HUDEP-2 (cell line): ENCODE results near the gene MAP2K6.
"Not testable (repeated sequence)": the region's sequence is repeated elsewhere in the genome, so short reads cannot be mapped to it uniquely, and the experiment has no call there.

Source experiments
- DNase-seq, 76 experiments: peaks; one replicate each; lab custom pipeline; 2025; ENCODE audit not compliant: unreplicated experiment in 76 of 76; lab: John Stamatoyannopoulos, UW

Gene MAP2K6

DNA sequence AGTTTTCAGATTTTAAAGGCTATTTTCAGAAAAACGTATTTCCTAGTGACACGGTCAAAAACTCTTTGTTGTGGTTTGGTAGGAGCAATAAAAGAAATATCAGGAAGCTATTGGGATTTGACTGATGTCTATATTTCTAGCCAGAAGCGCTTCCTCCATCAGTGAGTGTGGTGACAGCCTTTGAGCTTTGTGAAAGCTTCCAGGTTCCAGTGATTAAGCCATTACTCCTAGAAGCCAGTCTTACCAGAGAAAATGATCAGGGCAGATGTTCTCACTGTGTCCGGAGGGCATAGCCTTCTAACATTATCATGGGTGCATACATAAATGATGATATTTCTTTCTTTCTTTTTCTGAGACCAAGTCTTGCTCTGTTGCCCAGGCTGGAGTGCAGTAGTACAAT, 39.6 kb downstream of the MAP2K6 start:
- no peak for DNase-seq

DNA sequence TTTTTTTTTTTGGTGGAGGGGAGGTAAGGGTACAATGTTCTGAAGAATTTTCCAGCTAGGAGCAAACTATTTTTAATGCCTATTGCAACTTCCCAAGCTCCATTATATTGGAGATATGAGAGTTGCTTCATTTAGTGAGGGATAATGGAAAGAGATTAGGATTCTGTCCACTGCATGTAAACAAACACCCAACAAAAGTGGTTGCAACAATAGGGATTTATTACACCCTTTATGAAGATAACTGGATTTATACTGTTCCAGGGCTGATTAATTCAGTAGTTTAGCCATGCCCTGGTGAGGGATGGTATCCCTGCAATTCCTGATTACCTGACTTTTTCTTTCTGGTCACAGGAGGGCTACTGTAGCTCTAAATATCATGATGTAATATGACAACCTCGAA, 40.5 kb downstream of the MAP2K6 start:
- no peak for DNase-seq

DNA sequence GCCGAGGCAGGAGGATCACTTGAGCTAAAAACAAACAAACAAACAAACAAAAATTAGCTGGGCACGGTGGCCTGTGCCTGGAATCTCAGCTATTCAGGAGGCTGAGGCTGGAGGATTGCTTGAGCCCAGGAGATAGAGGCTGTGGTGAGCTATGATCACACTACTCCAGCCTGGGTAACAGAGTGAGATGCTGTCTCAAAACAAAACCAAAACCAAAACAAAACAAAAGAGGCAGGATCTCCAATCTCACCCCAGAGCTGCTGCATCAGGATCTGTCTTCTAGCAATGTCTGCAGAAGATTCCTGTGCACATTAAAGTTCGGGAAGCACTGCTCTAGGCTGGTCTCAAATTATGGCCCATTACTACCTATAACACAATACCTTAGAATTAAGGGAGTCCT, 43.1 kb downstream of the MAP2K6 start:
- DNase-seq = no peak

GRCh38 chr17:69460963-69461922, 46.7 kb downstream of the MAP2K6 start:
- no peak for DNase-seq

DNA sequence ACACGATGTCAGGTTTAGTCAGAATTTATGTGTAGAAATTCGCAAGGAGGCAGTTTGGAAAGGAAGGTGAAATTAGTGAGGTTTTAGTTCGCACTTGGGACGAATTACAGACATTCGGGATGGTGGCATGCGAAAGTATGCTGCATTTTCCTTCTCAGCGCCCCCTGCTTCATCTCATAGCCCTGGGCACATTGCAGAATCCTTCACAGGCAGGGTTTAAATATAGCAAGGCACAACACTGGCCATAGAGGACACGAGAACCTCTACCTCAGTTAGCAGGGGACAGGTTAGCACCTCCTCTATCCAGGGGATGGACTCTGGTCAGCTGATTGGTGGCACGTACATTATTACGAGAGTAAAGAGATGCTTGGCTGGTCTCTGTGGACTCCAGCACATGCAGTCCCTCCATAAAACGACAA, 47.5 kb downstream of the MAP2K6 start:
- DNase-seq = no peak

DNA sequence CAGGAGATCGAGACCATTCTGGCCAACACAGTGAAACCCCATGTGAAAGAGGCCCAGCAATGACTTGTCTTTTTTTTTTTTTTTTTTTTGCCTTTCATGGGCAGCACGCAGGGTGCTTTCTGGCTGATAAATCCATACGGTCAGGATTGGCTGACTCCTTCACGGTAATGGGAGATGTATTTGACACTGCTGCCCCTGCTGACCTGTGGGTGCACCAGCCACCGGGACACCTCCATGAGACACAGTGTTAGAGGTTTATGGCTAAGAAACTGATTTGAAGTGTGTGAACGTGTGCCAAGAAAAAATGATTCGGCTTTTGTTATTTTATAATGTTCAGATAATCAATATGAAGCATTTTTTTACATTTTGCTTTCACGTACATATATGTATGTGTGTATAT, 48.4 kb downstream of the MAP2K6 start:
- DNase-seq = no peak

GRCh38 chr17:69466451-69466850, 52.0 kb downstream of the MAP2K6 start:
- no peak for DNase-seq

- no peak for DNase-seq
These were observed 52.6 kb downstream of the MAP2K6 start for GRCh38 chr17:69466905-69467667.

- DNase-seq = no peak
These were observed 53.7 kb downstream of the MAP2K6 start for GRCh38 chr17:69468207-69468606.

DNA sequence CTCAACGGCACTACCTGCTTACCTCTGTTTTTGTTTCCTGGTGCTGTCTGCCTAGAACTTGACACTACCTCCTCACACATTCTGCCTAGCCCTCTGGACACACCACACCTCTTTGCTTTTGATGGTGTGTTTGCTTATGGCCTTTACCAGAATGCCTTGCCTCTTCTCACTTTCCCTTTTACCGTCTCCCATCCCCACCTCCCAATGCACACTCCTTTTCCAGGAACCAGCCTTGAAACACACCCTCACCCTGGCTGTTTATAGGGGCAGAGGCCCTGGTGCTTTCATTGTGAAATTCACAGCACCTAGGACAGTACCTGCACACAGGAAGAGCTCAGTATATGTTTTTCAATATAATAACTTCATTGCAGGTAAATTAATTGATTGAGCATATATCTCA, 56.2 kb downstream of the MAP2K6 start:
- no peak for DNase-seq

DNA sequence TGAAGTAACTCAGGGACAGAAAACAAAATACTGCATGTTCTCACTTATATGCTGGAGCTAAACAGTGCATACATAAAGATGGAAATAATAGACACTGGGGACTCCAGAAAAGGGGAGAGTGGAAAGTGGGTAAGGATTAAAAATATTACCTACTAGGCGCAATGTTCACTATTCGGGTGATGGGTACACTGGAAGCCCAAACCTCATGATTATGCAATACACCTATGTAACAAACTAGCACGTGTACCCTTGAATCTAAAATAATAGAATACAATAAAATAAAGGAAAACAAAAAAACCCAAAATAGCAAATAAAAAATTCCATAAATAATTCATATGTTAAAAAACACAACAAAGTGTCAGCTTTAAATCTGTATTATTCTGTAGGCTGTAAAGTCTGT, 56.9 kb downstream of the MAP2K6 start:
- no peak for DNase-seq

GRCh38 chr17:69473841-69474831, 59.6 kb downstream of the MAP2K6 start:
- no peak for DNase-seq

- no peak for DNase-seq
These were observed 62.9 kb downstream of the MAP2K6 start for GRCh38 chr17:69477204-69477902.

DNA sequence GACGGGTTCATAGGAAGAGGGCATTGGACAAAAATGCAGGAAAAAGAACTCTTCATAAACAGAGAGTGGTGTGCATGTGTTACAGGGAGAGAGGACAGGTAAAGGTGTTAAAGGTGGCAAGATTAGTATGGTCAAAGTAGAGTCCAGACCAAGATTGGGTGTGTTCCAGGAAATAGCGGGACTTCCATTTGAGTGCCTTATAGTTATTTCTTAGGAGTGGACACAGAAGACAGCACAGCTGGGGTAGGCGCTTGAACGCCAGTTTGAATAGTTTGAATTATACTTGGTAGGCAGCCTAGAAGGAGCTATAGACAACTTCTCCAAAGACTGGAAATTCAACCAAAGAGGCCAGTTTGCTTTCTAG, 63.4 kb downstream of the MAP2K6 start:
- no peak for DNase-seq

- no peak for DNase-seq
These were observed 64.4 kb downstream of the MAP2K6 start for GRCh38 chr17:69478916-69479315.

- not testable (repeated sequence) for DNase-seq
These were observed 65.3 kb downstream of the MAP2K6 start for GRCh38 chr17:69479756-69480155.

GRCh38 chr17:69480245-69480644, 65.7 kb downstream of the MAP2K6 start:
- no peak for DNase-seq

DNA sequence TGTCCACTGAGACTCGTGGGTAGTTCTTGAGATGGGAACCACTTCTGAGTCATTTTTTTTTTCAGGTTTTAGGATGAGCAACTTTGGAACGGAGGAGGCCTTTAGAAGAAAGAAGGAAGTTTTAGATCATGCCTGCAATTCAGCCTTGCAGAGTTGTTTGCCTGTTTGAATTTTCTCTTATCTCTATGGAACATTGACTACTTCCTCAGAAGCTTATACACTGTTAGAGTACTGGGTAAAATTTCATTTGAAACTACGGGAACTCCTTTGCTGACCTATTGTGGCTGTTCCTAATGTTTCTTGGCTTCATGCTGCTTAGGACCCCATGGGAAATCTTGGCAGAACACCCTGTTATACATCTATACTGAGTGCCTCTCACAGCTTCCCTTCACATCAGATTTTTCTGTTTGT, 70.8 kb downstream of the MAP2K6 start:
- DNase-seq = no peak

GRCh38 chr17:69485901-69486643, 71.6 kb downstream of the MAP2K6 start:
- no peak for DNase-seq
